ENCODE results near the gene NR2F1-AS1.

NR2F1-AS1 gene

GRCh38 chr5:93616538-93617174, 35.6 kb upstream of the NR2F1-AS1 start:
- DNase-seq (ENCODE audit: low read depth, low spot score) = no peak
- in situ Hi-C loops (cut with HindIII; ENCODE audit: low sequenced_read_pairs) = no loop called here
- H3K4me3 ChIP-seq (ENCODE audit: low read depth, low read length) = no peak overlapping the region
- TF ChIP-seq CTCF (IDR thresholded peaks at IDR 0.05; ENCODE audit: low read depth, low read length) = no peak

GRCh38 chr5:93612855-93613243, 31.8 kb upstream of the NR2F1-AS1 start:
- DNase-seq (ENCODE audit: low read depth, low spot score) = peak; percentile 38
- in situ Hi-C loops (cut with HindIII; ENCODE audit: low sequenced_read_pairs) = no loop called here
- H3K4me3 ChIP-seq (ENCODE audit: low read depth, low read length) = no peak overlapping the region
- TF ChIP-seq CTCF (IDR thresholded peaks at IDR 0.05; ENCODE audit: low read depth, low read length) = no peak

GRCh38 chr5:93611976-93612854, 31.2 kb upstream of the NR2F1-AS1 start:
- peak; percentile 63 for DNase-seq (ENCODE audit: low read depth, low spot score)
- peak overlapping the region; percentile 23 for H3K4me3 ChIP-seq (ENCODE audit: low read depth, low read length)

GRCh38 chr5:93611273-93611975, 30.4 kb upstream of the NR2F1-AS1 start:
- peak; percentile 33 for DNase-seq (ENCODE audit: low read depth, low spot score)
- peak overlapping the region; percentile 23 for H3K4me3 ChIP-seq (ENCODE audit: low read depth, low read length)
- no peak for TF ChIP-seq CTCF (IDR thresholded peaks at IDR 0.05; ENCODE audit: low read depth, low read length)
- in situ Hi-C loops (cut with HindIII; ENCODE audit: low sequenced_read_pairs) = no loop called here

More at GRCh38 chr5:93611976-93612854, 31.2 kb upstream of the NR2F1-AS1 start:
- in situ Hi-C loops (cut with HindIII; ENCODE audit: low sequenced_read_pairs) = no loop called here
- no peak for TF ChIP-seq CTCF (IDR thresholded peaks at IDR 0.05; ENCODE audit: low read depth, low read length)

GRCh38 chr5:93610581-93611272, 29.7 kb upstream of the NR2F1-AS1 start:
- in situ Hi-C loops (cut with HindIII; ENCODE audit: low sequenced_read_pairs) = no loop called here
- DNase-seq (ENCODE audit: low read depth, low spot score) = no peak
- no peak overlapping the region for H3K4me3 ChIP-seq (ENCODE audit: low read depth, low read length)
- no peak for TF ChIP-seq CTCF (IDR thresholded peaks at IDR 0.05; ENCODE audit: low read depth, low read length)

GRCh38 chr5:93609762-93610161, 28.7 kb upstream of the NR2F1-AS1 start:
- no peak for DNase-seq (ENCODE audit: low read depth, low spot score)
- in situ Hi-C loops (cut with HindIII; ENCODE audit: low sequenced_read_pairs) = no loop called here
- TF ChIP-seq CTCF (IDR thresholded peaks at IDR 0.05; ENCODE audit: low read depth, low read length) = no peak
- H3K4me3 ChIP-seq (ENCODE audit: low read depth, low read length) = no peak overlapping the region

Data from astrocyte of the spinal cord (primary cell).